Activated naive CD4-positive, alpha-beta T cell (primary cell): ENCODE results near the gene RGS17.
"Not testable (repeated sequence)": the region's sequence is repeated elsewhere in the genome, so short reads cannot be mapped to it uniquely, and the experiment has no call there.

Experiments
- DNase-seq, 4 experiments: peaks; one replicate each; lab custom pipeline; 2025; lab: John Stamatoyannopoulos, UW

Gene RGS17

DNA sequence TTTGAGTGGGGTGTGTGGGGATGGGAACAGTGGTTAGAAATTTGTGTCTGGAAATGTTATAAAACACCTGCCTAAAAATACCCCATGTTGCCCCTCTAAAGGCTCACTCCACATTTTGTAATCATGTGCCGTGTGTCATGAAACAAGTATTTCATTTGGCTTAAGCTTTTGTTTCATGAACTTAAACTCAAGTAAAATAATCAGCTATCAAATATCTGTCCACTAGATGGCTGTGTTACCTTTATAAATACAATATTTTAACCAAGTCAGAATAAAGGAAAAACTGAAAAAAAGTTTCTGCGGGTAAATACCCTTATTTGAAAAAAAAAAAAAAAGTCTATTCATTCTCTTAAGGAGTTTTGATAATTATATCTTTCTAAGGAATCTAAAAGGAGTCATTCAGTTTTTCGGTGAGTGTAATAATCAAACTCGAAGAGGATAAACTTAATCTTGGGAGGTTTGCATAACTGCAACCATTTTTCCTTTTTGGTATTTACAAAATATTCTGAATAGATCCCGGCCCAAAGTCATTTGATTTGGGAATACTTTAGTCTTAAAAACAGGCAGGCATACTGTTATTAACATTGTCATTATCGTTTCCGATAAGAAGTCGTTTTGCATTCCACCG is 98.7 kb downstream of the RGS17 start:
- no peak for DNase-seq

DNA sequence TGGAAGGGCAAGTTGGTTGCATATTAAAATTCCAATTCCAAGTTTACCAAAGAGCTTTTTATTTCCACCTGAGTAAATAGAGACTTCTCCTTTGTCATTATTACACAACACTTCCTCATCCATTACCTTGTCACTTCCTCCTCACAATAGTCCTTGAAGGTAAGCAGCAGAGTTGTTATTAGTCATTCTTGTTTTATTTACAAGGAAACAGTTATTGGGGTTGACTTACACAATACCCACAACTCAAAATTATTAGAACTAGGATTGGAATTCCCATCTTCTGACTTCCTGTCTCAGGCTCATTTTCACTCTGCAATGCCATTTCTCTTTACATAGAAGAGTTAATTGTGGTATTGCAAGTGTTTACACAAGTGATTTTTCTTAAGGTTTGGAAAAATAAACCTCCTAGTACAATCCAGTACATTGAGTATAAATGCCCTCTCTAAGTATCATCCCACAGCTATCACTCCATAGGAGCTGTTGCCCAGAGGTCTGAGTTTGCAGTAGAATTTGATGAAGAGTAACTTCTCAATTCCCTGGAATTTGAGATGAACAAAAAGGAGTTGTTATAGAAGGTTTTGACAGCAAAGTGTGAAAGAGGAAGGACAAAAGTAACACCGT is 99.6 kb downstream of the RGS17 start:
- DNase-seq: no peak

DNA sequence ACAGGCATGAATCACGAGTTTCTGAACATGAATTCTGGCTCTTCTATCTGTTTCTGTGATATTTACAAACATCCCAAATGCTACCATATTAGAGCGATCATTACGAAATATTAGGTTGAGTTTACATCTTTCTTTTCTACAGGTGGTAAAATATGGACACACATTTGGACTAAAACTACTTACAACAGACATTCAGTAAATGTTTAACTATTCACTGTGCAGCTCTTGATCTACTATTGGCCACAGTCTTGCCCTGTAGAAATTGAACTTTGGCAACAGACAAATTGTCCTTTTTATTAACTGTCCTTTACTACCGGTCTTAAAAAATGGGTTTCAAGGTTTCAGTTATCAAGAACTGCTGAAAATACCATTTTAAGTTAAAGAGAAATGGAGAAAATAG is 102.1 kb downstream of the RGS17 start:
- DNase-seq: no peak

DNA sequence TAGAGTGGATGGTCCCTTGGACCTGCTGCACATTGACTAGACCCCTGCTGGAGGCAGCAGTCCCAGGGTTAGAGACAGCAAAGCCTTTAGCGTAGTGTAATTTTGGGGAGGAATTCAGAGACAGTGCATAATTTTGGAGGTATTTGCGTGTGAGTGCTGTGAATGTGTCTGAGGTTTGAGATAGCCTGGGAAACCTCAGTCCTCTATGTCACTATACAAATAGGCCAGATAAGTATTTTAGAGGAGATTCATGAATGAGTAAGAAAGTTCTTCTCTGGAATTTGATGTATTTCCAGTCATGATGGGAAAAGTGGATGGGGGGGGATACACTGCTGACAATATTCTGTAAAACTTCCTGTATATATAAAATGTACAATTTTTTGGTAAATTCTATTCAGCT is 102.8 kb downstream of the RGS17 start:
- no peak for DNase-seq

DNA sequence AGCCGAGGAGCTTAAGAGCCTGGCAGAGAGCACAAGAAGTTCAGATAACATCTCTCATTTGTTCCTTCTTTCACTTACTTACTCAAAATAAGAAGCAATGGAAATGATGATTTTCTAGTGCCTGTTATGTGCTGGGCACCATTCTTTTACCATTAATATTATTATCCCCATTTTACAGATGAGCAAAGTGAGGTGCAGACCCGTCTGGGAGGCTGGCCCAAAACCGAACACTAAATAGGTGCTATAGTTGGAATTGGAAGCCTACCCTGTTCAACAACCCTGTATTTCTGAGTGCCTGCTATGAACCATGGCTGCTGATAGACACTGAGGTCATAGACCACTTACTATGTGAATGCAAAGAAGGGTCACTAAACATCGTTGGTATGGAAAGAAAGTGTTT is 103.6 kb downstream of the RGS17 start:
- no peak for DNase-seq

DNA sequence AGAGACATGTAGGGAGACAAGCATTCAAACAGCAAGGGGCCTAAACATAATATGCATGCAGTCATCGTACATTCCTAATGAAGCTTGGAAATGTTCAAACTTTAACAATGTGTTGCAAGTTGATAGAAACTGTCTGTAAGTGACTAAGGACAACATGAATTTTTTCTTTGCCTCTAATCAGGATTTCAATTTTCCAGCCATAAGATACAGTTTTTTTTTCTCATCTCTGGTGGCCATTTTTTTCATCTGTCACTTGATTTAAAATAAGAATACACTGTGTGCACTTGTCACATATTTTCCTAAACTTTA is 106.4 kb downstream of the RGS17 start:
- no peak for DNase-seq

DNA sequence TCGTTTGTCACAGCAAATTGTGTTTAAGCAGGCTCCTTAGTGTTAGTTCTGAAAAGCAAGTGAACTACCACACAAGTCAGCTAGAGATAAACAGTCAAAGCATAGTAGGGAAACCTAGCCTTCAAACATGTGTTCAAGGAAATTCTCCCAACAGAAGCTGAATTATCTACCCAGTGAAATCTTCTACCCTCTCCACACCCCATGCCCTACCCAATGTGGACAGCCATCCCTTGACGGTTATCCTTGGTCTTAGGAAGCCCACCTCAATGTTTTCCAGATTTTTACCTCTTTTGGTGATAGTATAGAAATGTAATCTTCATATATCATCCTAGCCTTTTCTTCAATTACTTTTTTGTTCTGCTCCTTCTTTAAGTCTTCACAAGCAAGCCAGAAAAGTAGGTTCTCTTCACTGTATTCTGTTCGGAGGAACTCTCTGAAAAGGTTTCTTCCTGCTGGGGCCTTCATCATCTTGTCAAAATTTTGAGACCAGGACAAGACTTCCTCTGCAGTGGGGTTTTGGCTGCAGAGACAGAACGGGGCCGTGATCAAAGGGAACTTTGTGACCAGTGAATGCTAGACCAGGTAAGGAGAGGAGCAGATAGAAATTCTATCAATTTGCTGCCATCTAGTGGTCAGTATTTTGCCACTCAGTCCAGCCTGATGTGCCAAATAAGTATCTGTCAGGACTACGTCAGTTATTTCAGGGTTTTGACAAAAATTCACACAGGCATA is 106.9 kb downstream of the RGS17 start:
- no peak for DNase-seq

DNA sequence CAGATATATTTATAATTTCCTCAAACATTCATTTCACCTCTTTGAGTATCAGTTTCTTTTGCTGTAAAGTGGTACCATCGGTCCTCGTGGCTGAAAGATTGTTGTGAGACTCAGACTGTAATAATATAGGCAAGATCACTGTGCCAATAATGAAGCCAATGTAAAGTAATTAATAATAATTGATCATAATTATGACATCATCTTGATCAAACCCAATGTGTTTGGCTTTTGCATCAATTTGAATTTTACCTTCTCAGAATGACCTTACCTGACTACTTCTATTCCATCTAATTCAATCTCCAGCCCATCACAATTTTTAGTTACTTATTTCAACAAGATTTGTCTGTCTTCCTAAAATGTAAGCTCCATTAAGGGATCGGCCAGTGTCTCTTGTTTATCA is 112.7 kb downstream of the RGS17 start:
- no peak for DNase-seq

DNA sequence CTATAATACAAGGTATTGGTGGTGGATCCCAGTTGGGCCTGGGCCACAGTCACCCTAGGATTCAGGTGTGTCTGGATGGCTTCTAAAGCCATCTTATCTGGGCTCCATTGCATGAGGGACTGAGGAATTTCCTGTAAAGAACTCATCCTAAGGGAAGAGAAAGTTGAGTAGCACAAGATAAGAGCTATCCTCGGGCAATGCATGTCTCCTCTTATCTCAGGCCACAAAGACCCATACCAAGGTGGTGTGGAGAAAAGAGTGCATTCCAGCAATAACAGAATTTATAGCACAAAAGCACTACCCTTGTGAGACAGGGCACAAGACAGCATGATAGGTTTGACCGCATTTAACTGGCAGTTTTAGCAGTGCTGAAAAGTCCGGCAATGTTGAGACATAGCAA is 114.2 kb downstream of the RGS17 start:
- DNase-seq: no peak

DNA sequence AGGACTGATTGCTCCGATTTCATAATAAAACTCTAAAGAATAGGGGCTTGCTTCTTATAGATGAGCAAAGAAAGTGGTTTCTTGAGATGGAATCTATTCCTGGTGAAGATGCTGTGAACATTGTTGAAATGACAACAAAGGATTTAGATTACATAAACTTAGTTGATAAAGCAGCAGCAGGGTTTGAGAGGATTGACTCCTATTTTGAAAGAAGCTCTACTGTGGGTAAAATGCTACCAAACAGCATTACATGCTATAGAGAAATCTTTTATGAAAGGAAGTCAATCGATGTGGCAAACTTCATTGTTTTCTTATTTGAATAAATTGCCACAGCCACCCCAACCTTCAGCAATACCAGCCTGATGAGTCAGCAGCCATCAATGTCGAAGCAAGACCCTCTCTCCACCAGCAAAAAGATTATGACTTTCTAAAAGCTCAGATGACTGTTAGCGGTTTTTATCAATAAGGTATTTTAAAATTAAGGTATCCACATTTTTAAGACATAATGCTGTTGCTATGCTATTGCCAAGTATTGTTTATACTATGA is 115.9 kb downstream of the RGS17 start:
- no peak for DNase-seq

DNA sequence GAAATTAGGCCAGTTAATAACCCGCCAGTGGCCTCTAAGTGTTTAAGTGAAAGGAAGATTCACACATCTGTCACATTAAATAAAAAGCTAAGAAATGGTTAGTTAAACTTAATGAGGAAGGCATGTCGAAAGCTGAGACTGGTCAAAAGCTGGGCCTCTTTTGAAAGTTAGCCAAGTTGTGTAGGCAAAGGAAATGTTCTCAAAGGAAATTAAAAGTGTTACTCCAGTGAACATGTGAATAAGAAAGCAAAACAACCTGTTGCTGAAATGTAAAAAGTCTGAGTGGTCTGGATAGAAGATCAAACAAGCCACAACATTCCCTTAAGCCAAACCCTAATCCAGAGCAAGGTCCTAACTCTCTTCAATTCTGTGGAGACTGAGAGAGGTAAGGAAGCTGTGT is 117.6 kb downstream of the RGS17 start:
- no peak for DNase-seq

DNA sequence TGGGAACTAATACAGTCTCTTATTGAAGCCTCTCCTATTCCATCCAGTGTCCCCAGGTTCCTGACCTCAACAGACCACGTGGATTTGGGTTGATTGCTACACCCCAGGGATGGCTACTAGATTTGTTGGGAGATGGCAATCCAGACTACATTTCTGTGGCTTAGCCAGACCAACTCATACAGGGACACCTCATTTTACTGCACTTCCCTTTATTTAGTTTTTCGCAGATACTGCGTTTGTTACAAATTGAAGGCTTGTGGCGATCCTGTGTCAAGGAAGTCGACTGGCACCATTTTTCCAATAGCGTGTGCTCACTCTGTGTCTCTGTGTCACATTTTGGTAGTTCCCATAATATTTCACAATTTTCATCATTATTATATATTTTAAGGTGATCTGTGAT is 118.2 kb downstream of the RGS17 start:
- no peak for DNase-seq

DNA sequence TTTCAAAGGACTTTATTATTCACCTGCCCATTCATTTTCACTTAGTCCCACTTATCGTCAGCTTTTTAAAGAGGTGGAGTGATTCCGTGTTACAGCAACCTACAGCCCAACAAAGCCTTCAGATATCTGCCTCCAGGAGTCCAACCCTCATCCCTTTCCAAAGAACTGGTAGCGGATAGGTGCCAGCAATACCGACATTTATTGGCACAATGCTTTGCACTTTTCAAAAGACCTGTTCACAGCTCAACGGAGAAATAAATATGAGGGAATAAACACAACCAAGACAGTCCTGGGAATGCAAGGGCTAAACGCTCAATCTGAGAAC is 127.8 kb downstream of the RGS17 start:
- DNase-seq: no peak

DNA sequence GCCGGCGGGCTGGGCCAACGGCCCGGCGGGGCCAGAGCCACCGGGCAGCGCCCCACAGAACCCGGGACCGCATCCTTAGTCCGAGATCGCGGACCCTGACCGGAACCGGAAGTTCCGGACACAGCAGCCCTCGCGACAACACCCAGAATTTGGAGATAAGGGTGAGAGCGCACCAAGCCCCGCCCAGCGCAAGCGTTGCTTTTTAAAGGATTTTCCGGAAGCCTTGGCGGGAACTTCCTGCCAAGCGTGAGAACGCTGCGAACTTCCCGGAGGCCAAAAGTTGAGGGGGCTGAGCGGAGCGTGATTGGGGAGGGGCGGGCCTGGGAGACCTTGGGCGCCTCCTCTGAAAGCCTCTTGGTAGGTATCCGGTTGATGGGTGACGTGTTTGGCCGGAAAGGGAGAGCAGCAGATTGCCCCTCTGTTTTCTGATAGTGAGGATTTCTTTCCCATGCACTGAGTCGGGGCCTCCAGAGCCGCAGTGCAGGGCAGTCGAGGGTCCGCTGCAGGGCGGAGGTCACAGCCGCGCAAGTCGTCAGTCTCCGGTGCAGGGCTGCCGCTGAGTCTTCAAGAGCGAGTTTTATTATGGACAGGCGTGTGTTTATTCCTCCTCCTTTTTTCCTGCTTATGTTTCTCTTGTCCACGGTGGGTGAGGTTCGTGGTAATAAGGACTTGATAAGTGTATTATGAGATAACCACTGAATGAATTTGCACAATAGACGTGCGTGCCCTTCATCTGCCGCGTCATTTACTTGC is 128.3 kb downstream of the RGS17 start, which contains the start of gene MTRF1L:
Gene MTRF1L (minus strand): TSS at position 97 of the 753 bp plus-strand sequence. CDS start 24 bp downstream, at position 73.
- DNase-seq: peak; percentile 43 to 69 (median 64)

DNA sequence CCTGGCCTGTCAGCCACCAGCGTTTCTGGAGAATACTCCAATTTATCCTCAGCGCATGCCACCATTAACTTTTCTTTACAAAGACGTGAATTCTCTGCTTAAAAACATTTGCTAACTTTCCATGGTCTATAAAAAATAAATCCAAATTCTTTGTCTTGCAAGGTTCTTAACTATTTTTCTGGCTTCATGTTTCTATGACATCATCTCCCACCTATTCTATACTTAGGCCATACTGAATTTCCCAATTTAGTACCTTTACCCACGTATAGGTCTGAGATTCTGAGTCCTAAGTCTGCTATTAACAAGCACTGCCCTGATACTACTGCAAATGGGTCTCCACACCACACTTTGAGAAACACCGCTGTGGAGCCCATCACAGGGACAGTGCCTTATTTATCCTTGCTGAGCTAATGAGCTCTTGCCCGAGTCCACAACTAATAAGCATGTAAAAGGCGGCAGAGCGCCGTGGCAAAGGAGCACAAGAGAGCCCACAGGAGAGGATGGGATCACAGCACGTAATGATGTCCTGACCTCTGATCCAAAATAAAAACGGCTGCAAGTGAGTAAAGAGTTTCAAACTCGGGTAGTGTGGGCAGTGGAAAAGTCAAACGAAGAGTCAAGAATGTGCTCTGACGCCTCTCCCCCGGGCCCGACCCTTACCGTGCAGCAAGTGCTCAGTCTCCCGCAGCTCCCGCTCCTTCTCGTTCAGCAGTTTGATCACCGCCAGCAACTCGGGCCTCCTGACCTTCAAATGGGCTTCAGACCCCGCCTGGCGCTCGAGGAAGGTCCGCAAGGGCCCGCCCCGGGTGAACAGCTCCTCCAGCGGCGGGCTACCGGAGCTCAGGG is 129.1 kb downstream of the RGS17 start:
- DNase-seq: no peak

DNA sequence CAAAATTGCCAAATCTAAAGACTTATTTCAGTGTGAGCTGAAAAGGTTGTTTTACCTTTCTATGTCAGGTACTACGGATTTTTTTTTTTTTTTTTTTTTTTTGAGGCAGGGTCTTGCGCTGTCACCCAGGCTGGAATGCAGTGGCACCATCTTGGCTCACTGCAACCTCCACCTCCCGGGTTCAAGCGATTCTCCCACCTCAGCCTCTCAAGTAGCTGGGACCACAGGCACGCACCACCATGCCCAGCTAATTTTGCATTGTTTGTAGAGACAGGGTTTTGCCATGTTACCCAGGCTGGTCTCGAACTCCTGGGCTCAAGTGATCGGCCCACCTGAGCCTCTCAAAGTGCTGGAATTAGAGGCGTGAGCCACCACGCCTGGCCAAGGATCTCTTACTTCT is 130.3 kb downstream of the RGS17 start:
- not testable (repeated sequence) for DNase-seq

DNA sequence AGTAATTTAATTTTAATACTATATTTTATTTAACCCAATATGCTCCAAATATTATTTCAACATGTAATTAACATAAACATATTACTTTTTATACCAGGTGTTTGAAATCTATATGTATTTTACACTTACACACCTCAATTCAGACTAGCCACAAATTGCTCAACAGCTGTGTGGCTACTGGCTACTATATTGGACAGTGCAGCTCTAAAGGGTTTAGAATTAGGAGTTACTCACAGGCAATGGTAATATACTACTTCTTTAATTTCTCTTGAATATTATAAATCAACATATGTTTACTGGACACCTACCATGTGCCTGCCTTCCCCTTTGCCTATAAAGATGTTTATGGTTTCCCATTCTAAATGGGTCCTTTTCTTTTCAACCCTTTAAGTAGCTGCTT is 130.8 kb downstream of the RGS17 start:
- DNase-seq: no peak

DNA sequence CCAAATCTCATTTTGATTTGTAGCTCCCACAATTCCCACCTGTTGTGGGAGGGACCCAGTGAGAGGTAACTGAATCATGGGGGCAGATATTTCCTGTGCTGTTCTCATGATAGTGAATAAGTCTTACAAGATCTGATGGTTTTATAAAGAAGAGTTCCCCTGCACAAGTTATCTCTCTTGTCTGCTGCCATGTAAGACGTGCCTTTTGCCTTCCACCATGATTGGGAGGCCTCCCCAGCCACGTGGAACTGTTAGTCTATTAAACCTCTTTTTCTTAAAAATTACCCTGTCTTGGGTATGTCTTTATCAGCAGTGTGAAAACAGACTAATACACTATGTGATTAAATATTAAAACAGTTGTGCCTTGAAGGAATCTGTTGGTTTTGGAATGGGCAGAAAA is 131.5 kb downstream of the RGS17 start:
- DNase-seq: not testable (repeated sequence)

DNA sequence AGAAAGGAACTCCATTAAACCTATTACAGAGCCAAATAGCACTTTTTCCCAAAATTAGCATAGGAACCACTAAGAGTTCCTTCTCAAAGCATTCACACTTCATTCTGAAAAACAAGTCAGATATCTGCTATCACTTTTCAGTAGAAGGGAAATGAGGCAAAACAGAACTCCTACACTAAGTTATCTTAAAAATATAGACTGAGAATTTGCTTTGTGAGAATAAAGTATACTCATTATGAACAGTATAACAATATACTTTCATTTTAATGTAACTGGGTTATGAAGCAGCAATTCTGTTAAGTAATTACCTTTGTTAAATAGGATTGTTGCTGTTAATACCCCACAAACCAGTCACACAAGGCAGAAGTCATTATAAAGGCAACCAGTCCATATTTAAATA is 137.2 kb downstream of the RGS17 start:
- DNase-seq: no peak

DNA sequence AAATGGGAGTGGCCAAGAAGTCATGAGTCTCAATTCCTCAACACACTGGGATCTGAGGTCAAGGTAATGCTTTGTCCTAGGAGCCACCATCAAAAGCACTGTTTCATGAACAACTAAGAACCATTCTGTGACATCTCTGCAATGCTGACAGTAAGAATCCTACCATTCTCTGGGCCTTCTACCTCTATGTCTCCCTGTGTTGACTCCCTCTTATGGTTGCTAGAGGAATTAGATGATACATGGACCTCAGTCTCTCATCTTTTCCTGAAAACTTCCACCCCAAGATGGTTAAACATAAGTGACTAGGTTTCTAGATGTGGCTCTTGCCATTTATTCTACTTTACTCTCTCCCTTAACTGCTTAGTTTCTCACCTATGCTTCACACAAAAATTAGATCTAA is 137.7 kb downstream of the RGS17 start:
- DNase-seq: no peak

DNA sequence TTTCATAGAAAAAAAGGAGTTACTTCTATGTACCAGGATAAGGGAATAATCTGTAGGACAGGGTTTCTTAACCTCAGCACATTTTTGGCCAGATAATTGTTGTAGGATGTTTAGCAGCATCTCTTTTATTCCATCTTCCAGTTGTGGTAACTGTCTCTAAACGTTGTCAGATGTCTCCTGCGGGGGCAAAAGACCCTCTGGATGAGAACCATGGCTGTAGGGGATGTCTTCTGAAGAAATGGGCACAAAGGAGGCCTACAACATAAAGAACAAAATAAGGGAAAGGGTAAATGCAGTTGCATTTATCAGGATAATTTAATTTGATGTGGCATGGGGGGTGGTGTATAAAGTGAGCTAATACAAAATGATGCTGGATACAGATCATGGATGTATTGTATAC is 144.1 kb downstream of the RGS17 start:
- DNase-seq: no peak

DNA sequence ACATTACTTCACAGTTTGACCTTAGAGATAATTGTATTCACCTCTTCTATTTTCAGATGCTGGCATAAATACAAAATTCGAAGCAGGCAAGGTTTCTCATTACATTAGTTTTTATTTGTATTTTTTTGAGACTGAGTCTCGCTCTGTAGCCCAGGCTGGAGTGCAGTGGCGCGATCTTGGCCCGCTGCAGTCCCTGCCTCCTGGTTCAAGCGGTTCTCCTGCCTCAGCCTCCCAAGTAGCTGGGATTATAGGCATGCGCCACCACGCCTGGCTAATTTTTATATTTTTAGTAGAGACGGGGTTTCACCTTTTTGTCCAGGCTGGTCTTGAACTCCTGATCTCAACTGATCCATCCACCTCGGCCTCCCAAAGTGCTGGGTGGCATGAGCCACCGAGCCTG is 145.8 kb downstream of the RGS17 start:
- not testable (repeated sequence) for DNase-seq
